IMR-90 (cell line): ENCODE data around the gene CAPZA2. TPM values are rescaled to one million over a fixed set of nuclear protein-coding genes. Genes with fewer than 3 reads are reported as not detected.

Experiments used
- ATAC-seq: fragments of 200-7000 bp; cut with Tn5 transposase; 2 replicates; pipeline ENCODE4 v1.9.1; 2020; ENCODE audit warnings: low read depth, mild to moderate bottlenecking, moderate library complexity
- BruUV-seq: library from RNA; stranded (reverse); fragments of 400-500 nt; replicated peaks from 2 replicates; lab custom pipeline; 2021; lab: Mats Ljungman, UMichigan
- CTCF ChIA-PET: fragments of 300-600 bp; formaldehyde crosslinking; extraction: SDS; loops from one replicate; lab custom pipeline; 2021; ENCODE audit warnings: antibody characterized with exemption; lab: Yijun Ruan, JAX
- POLR2A ChIA-PET: fragments of 300-600 bp; sonication (Branson Sonifier 250); formaldehyde crosslinking; loops from one replicate; lab custom pipeline; 2022; ENCODE audit warnings: antibody characterized with exemption; ENCODE audit not compliant: unreplicated experiment; lab: Charles Lee
- DNase-seq: peaks from one replicate; pipeline ENCODE4 v3.0.0; 2013
- H2AFZ ChIP-seq: replicated peaks from 2 replicates; pipeline ENCODE3; 2013; ENCODE audit warnings: low read length, mild to moderate bottlenecking; ENCODE audit not compliant: poor library complexity
- H2AK5ac ChIP-seq: 2 replicates; pipeline ENCODE4 v1.6.1; 2013; ENCODE audit warnings: low read depth, low read length, inconsistent platforms
- H2AK9ac ChIP-seq: replicated peaks from 2 replicates; pipeline ENCODE3; 2013; ENCODE audit warnings: mild to moderate bottlenecking, low read depth, low read length, moderate library complexity; ENCODE audit not compliant: poor library complexity
- H2BK120ac ChIP-seq: 2 replicates; pipeline ENCODE4 v1.6.1; 2013; ENCODE audit warnings: low read depth, low read length, inconsistent platforms
- H2BK15ac ChIP-seq: 3 replicates; pipeline ENCODE4 v1.6.1; 2013; ENCODE audit warnings: low read depth, low read length, inconsistent platforms
- H2BK20ac ChIP-seq: 2 replicates; pipeline ENCODE4 v1.6.1; 2013; ENCODE audit warnings: low read depth, mild to moderate bottlenecking, inconsistent platforms, low read length, moderate library complexity
- H2BK5ac ChIP-seq: 2 replicates; pipeline ENCODE4 v1.6.1; 2013; ENCODE audit warnings: mild to moderate bottlenecking, low read depth, low read length, inconsistent platforms; ENCODE audit not compliant: poor library complexity, severe bottlenecking
- H3K14ac ChIP-seq: replicated peaks from 2 replicates; pipeline ENCODE4 v1.6.1; 2013; ENCODE audit warnings: low read depth, low read length, inconsistent platforms
- H3K18ac ChIP-seq: 2 replicates; pipeline ENCODE4 v1.6.1; 2013; ENCODE audit warnings: low read depth, low read length, control low read depth
- H3K23ac ChIP-seq: 2 replicates; pipeline ENCODE4 v1.6.1; 2013; ENCODE audit warnings: low read depth, low read length, inconsistent platforms
- H3K27ac ChIP-seq: 2 replicates; pipeline ENCODE4 v1.5.1; 2013; ENCODE audit warnings: mild to moderate bottlenecking, control low read depth, low read length; ENCODE audit not compliant: insufficient read depth
- H3K27me3 ChIP-seq: 2 replicates; pipeline ENCODE4 v1.6.1; 2013; ENCODE audit warnings: low read length; ENCODE audit not compliant: control insufficient read depth, insufficient read depth
- H3K36me3 ChIP-seq: 2 replicates; pipeline ENCODE4 v1.6.1; 2013; ENCODE audit warnings: low read length, mixed read lengths; ENCODE audit not compliant: control insufficient read depth, insufficient read depth
- H3K4ac ChIP-seq: 2 replicates; pipeline ENCODE4 v1.6.1; 2013; ENCODE audit warnings: low read depth, low read length, inconsistent platforms
- H3K4me1 ChIP-seq: 2 replicates; pipeline ENCODE4 v1.6.1; 2013; ENCODE audit warnings: low read length, mixed read lengths; ENCODE audit not compliant: control insufficient read depth, insufficient read depth
- H3K4me2 ChIP-seq: 2 replicates; pipeline ENCODE4 v1.6.1; 2013; ENCODE audit warnings: low read depth, mild to moderate bottlenecking, control low read depth, low read length, moderate library complexity
- H3K4me3 ChIP-seq: 2 replicates; pipeline ENCODE4 v1.5.1; 2013; ENCODE audit warnings: low read depth, mild to moderate bottlenecking, control low read depth, low read length, moderate library complexity; ENCODE audit not compliant: insufficient read depth
- H3K56ac ChIP-seq: 2 replicates; pipeline ENCODE4 v1.6.1; 2013; ENCODE audit warnings: low read length, inconsistent platforms; ENCODE audit not compliant: insufficient read depth; ENCODE audit errors: extremely low read depth
- H3K79me1 ChIP-seq, 2 experiments: 2 replicates each; pipeline ENCODE4 v1.6.1; 2013; ENCODE audit warnings: low read length in 2 of 2, inconsistent platforms in 1 of 2, low read depth in 1 of 2
- H3K9ac ChIP-seq: 2 replicates; pipeline ENCODE4 v1.6.1; 2013; ENCODE audit warnings: low read depth, low read length, control low read depth
- H3K9me1 ChIP-seq: 2 replicates; pipeline ENCODE4 v1.6.1; 2013; ENCODE audit warnings: low read length, inconsistent platforms; ENCODE audit not compliant: insufficient read depth
- H3K9me3 ChIP-seq: 2 replicates; pipeline ENCODE4 v1.6.1; 2013; ENCODE audit warnings: low read length; ENCODE audit not compliant: control insufficient read depth, insufficient read depth
- H4K20me1 ChIP-seq: 2 replicates; pipeline ENCODE4 v1.6.1; 2013; ENCODE audit warnings: low read length, inconsistent platforms; ENCODE audit not compliant: insufficient read depth
- H4K5ac ChIP-seq: 2 replicates; pipeline ENCODE4 v1.6.1; 2013; ENCODE audit warnings: mild to moderate bottlenecking, low read depth, low read length, control low read depth
- H4K8ac ChIP-seq, 2 experiments: 2 replicates each; pipeline ENCODE4 v1.6.1; 2013; ENCODE audit warnings: low read depth in 2 of 2, low read length in 2 of 2, control low read depth in 1 of 2, inconsistent platforms in 1 of 2
- H4K91ac ChIP-seq: 2 replicates; pipeline ENCODE4 v1.6.1; 2013; ENCODE audit warnings: low read depth, low read length, inconsistent platforms; ENCODE audit not compliant: insufficient read depth
- CHD1 ChIP-seq: IDR thresholded peaks from 2 replicates; pipeline ENCODE4 v1.6.1; 2012; ENCODE audit warnings: low read depth, low read length, improper control_type of control experiment
- CTCF ChIP-seq: conservative IDR thresholded peaks from 2 replicates; pipeline ENCODE4 v1.5.1; 2012; ENCODE audit warnings: mild to moderate bottlenecking, low read depth, low read length, improper control_type of control experiment
- RCOR1 ChIP-seq: IDR thresholded peaks from 2 replicates; pipeline ENCODE4 v1.6.1; 2012; ENCODE audit warnings: mild to moderate bottlenecking, low read length, improper control_type of control experiment; ENCODE audit not compliant: insufficient replicate concordance
- WGBS, 2 experiments: methylation state at CpG; one replicate each; pipeline versions ENCODE4 v1.1.5 to v1.1.7; 2013; ENCODE audit warnings: missing lambda C conversion rate in 2 of 2; ENCODE audit not compliant: insufficient read length in 1 of 2; ENCODE audit errors: extremely low coverage in 2 of 2; 5-methylcytosine and 5-hydroxymethylcytosine counted together
- dilution Hi-C: fragments of 300-500 bp; cut with HindIII; formaldehyde crosslinking; loops from one replicate; pipeline ENCODE4 v1.14.3; 2018; ENCODE audit warnings: low sequenced_read_pairs; ENCODE audit not compliant: unreplicated experiment
- in situ Hi-C: fragments of 300-500 bp; cut with MboI; formaldehyde crosslinking; loops from 3 replicates; pipeline ENCODE4 v1.14.3; 2019; ENCODE audit warnings: low sequenced_read_pairs, inconsistent platforms, mixed read lengths
- intact Hi-C: fragments of 100-400 bp; cut with micrococcal nuclease; formaldehyde crosslinking; loops from 2 replicates; pipeline ENCODE4 v1.10.0; 2022
- polyA plus RNA-seq, 3 experiments: library from polyadenylated mRNA; depleted of rRNA; stranded (reverse); fragments of >200 nt; gene quantifications; 2 replicates each; pipeline ENCODE4 v1.2.3, GENCODE V29; 2012; ENCODE audit warnings: low replicate concordance in 1 of 3
- total RNA-seq: library from RNA; depleted of rRNA; stranded (reverse); fragments of >200 nt; gene quantifications from 2 replicates; pipeline ENCODE4 v1.2.3, GENCODE V29; 2012

Gene CAPZA2
- total and polyA plus RNA-seq, 2 of the 4 experiments (the other 2 are of a cell fraction), result 66.6 to 133 TPM

- Histone ChIP-seq H2AK5ac (no peak overlapping the region), H2BK120ac (no peak overlapping the region), H3K4me2 (no peak overlapping the region), H3K14ac (no peak overlapping the region), H2BK15ac (no peak overlapping the region), H4K8ac (no peak overlapping the region), H3K4me1 (peaks cover 5% of the 10 kb centered on the region), H3K18ac (no peak overlapping the region), H3K4me3 (no peak overlapping the region), H4K5ac (no peak overlapping the region), H3K56ac (no peak overlapping the region), H3K9ac (no peak overlapping the region), H3K23ac (no peak overlapping the region), H4K91ac (no peak overlapping the region), H4K20me1 (peaks cover 3% of the 10 kb centered on the region; the same call in 1 of the 2 replicates), H3K4ac (no peak overlapping the region), H3K27ac (no peak overlapping the region), H2AK9ac (no peak overlapping the region), H2AFZ (no peak overlapping the region), H3K27me3 (no peaks in the 10 kb centered on the region), H2BK20ac (no peak overlapping the region), H3K9me3 (no peaks in the 10 kb centered on the region), H3K79me1 (peaks cover 10 to 20% of the 10 kb centered on the region in 2 experiments), H3K9me1 (no peaks in the 10 kb centered on the region), H2BK5ac (no peak overlapping the region), H3K36me3 (no peaks in the 10 kb centered on the region)
- BruUV-seq, result no TSS peak
- intact Hi-C loops, result no loop called here
- in situ Hi-C loops, result no loop called here
- CTCF ChIA-PET, result no interaction called here
- POLR2A ChIA-PET, result no interaction called here
- 80% methylated on average over 1 of the region's 5 CpGs; no CpG with 5 or more reads in 1 of the 2 experiments for WGBS, 2 experiments
- ATAC-seq, result no peak
- TF ChIP-seq CHD1 (no peak), CTCF (no peak), RCOR1 (no peak)
- dilution Hi-C loops, result no loop called here
- DNase-seq, result no peak
These were observed 88.5 kb downstream of the CAPZA2 start for GRCh38 chr7:116950889-116951351.
